Osteoblast (primary cell): Measurements from ENCODE around the gene PDE1C. TPM values are rescaled to one million over a fixed set of nuclear protein-coding genes. Genes with fewer than 3 reads are reported as not detected.

ENCODE experiments used
- DNase-seq: peaks from one replicate; pipeline ENCODE4 v3.0.0; 2011; ENCODE audit warnings: low spot score, mixed read lengths; ENCODE audit not compliant: insufficient read length; ENCODE audit errors: missing footprints
- H2AFZ ChIP-seq: 2 replicates; pipeline ENCODE4 v1.6.0; 2011; ENCODE audit warnings: mild to moderate bottlenecking, low read length
- H3K27ac ChIP-seq: 2 replicates; pipeline ENCODE4 v1.5.1; 2011; ENCODE audit warnings: mild to moderate bottlenecking, low read depth, low read length, moderate library complexity
- H3K27me3 ChIP-seq: 2 replicates; pipeline ENCODE4 v1.6.0; 2012; ENCODE audit warnings: mild to moderate bottlenecking, control low read depth, inconsistent platforms, low read length, moderate library complexity; ENCODE audit not compliant: insufficient read depth
- H3K36me3 ChIP-seq: 2 replicates; pipeline ENCODE4 v1.5.1; 2011; ENCODE audit warnings: mild to moderate bottlenecking, low read length, control low read depth, moderate library complexity; ENCODE audit not compliant: insufficient read depth
- H3K4me1 ChIP-seq: 2 replicates; pipeline ENCODE4 v1.5.1; 2011; ENCODE audit warnings: mild to moderate bottlenecking, low read length, control low read depth, moderate library complexity; ENCODE audit not compliant: insufficient read depth
- H3K4me2 ChIP-seq: 2 replicates; pipeline ENCODE4 v1.6.0; 2011; ENCODE audit warnings: mild to moderate bottlenecking, low read length; ENCODE audit not compliant: insufficient read depth
- H3K4me3 ChIP-seq: fragments of 200-600 bp; sonication (generic); 3 replicates; pipeline ENCODE4 v1.5.1; 2012; ENCODE audit warnings: mild to moderate bottlenecking, low read length, inconsistent platforms; ENCODE audit not compliant: insufficient read depth
- H3K79me2 ChIP-seq: 2 replicates; pipeline ENCODE4 v1.6.0; 2012; ENCODE audit warnings: mild to moderate bottlenecking, low read length, control low read depth, inconsistent platforms; ENCODE audit not compliant: insufficient read depth
- H3K9me3 ChIP-seq: 2 replicates; pipeline ENCODE4 v1.5.1; 2011; ENCODE audit warnings: low read depth, low read length, control low read depth
- H4K20me1 ChIP-seq: 2 replicates; pipeline ENCODE4 v1.6.0; 2012; ENCODE audit warnings: mild to moderate bottlenecking, low read length, control low read depth; ENCODE audit not compliant: insufficient read depth
- CTCF ChIP-seq: IDR thresholded peaks from 2 replicates; pipeline ENCODE4 v1.5.1; 2011; ENCODE audit warnings: mild to moderate bottlenecking, low read depth, low read length, moderate library complexity; ENCODE audit errors: extremely low read depth
- total RNA-seq: library from RNA; depleted of rRNA; stranded (reverse); fragments of >200 nt; gene quantifications from 2 replicates; pipeline ENCODE4 v1.2.3, GENCODE V29; 2012

Gene PDE1C
- total RNA-seq, 1 donor: 149 TPM

- H3K27ac ChIP-seq: no peak overlapping the region
- H3K9me3 ChIP-seq: no peaks in the 10 kb centered on the region
- no peak for DNase-seq
- no peaks in the 10 kb centered on the region for H3K36me3 ChIP-seq
- H3K79me2 ChIP-seq: peaks cover 4% of the 10 kb centered on the region
- no peaks in the 10 kb centered on the region for H4K20me1 ChIP-seq
- H3K27me3 ChIP-seq: no peaks in the 10 kb centered on the region
- H3K4me3 ChIP-seq: no peak overlapping the region
- H3K4me1 ChIP-seq: peaks cover 9% of the 10 kb centered on the region
- no peak for TF ChIP-seq CTCF
- no peak overlapping the region for H2AFZ ChIP-seq
- H3K4me2 ChIP-seq: no peak overlapping the region
Observed at GRCh38 chr7:31921047-31921446, 149.2 kb downstream of the PDE1C start.

GRCh38 chr7:31919678-31920369 lies 150.4 kb downstream of the PDE1C start:
- Histone ChIP-seq H4K20me1 (no peaks in the 10 kb centered on the region), H3K9me3 (no peaks in the 10 kb centered on the region), H3K4me1 (peaks cover 9% of the 10 kb centered on the region), H2AFZ (no peak overlapping the region), H3K79me2 (peaks cover 8% of the 10 kb centered on the region), H3K27ac (no peak overlapping the region), H3K4me2 (no peak overlapping the region), H3K4me3 (no peak overlapping the region), H3K27me3 (no peaks in the 10 kb centered on the region), H3K36me3 (no peaks in the 10 kb centered on the region)
- DNase-seq: no peak
- TF ChIP-seq CTCF: no peak

- no peaks in the 10 kb centered on the region for H4K20me1 ChIP-seq
- no peaks in the 10 kb centered on the region for H3K36me3 ChIP-seq
- no peak for TF ChIP-seq CTCF
- H3K4me3 ChIP-seq: no peak overlapping the region
- no peak for DNase-seq
- no peak overlapping the region for H3K27ac ChIP-seq
- peaks cover 8% of the 10 kb centered on the region for H3K79me2 ChIP-seq
- no peaks in the 10 kb centered on the region for H3K9me3 ChIP-seq
- H2AFZ ChIP-seq: no peak overlapping the region
- H3K4me1 ChIP-seq: peaks cover 10% of the 10 kb centered on the region
- no peak overlapping the region for H3K4me2 ChIP-seq
- no peaks in the 10 kb centered on the region for H3K27me3 ChIP-seq
Observed at GRCh38 chr7:31918706-31919393, 151.4 kb downstream of the PDE1C start.

GRCh38 chr7:31917256-31917655 lies 153.0 kb downstream of the PDE1C start:
- no peaks in the 10 kb centered on the region for H3K27me3 ChIP-seq
- peaks cover 8% of the 10 kb centered on the region for H3K79me2 ChIP-seq

More at GRCh38 chr7:31917256-31917655, 153.0 kb downstream of the PDE1C start:
- no peaks in the 10 kb centered on the region for H4K20me1 ChIP-seq
- no peak overlapping the region for H3K27ac ChIP-seq
- no peak for DNase-seq
- no peak overlapping the region for H3K4me3 ChIP-seq
- peaks cover 8% of the 10 kb centered on the region for H3K4me1 ChIP-seq
- no peaks in the 10 kb centered on the region for H3K36me3 ChIP-seq
- H3K9me3 ChIP-seq: no peaks in the 10 kb centered on the region
- TF ChIP-seq CTCF: no peak
- H3K4me2 ChIP-seq: no peak overlapping the region
- no peak overlapping the region for H2AFZ ChIP-seq
